Fibroblast of skin of abdomen (primary cell): ENCODE data around the gene GSG1L.
A peak's percentile ranks its signal among the peaks of the same experiment; 100 is the strongest.

Experiments
- DNase-seq: peaks from one replicate; pipeline ENCODE4 v3.0.0-alpha.2; 2013

Gene GSG1L

DNA sequence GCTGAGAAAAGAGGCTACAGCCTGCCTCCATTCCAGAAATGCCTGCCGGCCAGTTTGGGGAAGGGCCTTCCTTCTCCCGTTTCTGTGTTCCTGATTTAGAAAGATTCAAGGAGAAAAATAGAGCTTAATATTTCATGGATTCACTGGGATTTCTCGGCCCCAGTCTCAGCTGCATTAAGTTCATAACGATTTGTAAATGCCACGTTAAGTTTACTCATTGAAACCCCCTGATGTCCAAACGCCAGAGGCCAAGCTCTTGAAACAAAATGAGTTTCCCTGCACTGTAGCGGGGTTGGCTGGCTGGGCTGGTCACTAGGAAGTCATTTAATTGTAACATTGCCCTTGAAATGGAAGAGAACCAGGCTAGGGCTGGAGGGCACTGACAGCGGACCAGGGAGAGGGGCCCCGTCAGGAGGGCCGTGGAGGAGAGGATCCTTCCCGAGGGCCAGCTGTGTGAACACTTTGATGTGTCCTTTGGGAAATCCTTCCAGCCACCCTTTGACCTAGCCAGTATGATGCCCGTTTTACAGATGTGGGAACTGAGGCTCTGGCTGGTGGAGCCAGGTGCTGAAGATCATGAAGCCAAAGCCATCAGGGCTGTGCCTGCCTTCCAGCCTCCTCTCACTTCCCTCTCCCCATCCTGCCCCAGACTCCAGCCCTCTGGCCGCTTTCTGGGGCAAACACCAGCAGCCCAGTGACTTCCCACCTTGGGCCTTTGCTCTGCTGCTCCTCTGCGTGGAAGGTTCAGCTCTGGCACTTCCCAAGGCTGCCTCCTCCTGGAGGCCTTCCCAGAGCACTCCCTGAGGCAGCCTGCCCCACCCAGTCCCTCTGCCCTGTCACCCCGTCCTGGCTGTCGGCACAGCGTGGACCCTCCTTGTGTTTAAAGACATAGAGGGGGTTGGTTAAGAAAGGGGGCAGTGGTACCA lies 293.0 kb downstream of the GSG1L start:
- DNase-seq = no peak

DNA sequence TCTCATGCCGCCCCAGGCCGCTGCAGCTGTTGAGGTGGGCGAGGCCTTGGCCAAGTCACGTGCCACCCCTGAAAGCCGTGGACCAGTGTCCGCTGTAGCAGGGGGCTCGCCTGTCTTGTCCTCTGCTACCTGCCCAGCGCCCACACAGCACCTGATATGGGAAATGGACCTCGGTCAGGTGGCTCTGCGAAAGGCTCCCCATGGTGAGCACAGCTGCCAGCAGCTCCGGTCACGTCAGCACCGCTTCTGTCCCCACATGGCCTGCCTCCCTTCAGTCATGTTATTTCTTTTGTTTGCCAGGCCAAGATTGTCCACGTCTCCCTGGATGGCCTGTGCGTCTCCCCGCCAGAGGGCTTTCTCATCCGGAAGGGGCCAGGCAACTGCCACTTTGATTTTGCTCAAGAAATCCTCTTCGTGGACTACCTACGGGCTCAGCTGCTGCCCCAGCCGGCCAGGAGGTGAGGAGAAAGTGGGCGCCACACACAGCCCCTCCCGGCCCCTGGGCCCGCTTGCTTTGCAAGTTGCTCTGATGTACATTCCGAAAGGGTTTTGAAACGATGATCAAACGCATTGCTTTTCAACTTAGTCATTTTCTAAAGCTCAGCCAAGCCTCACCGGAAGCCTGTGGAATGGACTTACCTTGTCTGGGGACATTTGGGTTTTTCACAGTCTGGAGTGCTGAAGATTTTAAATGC lies 293.8 kb downstream of the GSG1L start:
- peak; percentile 84 for DNase-seq

DNA sequence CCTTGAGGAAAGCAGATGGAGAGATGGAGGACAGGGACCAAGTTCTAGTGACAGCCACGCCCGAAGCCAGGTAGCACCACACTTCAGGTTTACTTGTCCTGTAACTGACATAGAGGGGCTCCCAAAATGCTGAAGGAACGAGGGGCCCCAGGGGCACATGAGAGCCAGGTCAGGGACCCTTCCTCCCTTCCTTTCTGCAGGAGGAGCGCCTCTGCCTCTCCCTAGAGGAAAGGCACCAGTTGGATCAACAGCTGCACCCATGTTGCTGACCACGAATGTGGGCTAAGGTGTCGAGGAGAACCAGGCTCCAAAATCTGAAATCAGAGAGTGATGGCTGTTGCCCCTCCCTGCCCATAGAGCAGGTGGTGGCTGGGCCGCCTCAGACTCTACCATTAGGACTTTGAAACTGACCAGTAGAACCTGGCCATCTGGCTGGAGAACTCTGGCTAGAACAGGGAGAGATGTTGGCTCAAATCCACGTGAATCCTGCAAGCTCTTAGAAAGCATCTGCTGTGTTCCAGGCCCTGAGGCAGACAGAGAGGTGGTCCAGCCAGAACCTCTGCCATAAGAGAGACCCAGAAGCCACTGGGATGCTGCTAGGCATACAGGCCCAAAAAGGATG lies 294.8 kb downstream of the GSG1L start:
- no peak for DNase-seq

DNA sequence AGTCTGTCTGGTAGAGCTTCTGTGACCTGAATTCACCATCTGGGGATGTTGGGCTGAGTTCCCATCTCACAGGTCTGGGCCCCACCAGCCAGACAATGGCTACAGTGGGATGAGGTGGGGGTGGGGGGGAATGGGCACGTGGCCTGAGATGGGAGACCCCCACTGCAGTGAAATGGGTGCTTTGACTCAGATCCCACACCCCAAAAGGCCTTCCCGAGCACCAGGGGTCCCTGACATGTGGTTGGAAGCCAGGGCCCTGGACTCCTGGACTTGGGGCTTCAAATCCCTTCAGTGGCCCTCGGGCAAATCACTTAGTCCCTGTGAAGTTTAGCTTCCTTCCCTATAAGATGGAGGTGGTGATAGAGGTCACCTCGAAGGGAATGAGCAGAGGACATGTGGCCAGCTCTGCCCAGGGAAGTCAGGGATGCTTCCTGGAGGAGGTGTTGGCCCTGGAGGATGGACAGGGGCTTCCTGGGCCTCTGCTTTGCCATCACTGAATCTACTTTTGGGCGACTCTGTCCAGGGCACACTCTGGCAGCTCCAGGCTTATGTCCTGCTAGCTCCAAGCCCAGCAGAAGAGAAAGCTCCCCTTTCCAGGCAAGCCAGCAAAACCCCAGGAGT lies 295.4 kb downstream of the GSG1L start:
- DNase-seq = no peak

DNA sequence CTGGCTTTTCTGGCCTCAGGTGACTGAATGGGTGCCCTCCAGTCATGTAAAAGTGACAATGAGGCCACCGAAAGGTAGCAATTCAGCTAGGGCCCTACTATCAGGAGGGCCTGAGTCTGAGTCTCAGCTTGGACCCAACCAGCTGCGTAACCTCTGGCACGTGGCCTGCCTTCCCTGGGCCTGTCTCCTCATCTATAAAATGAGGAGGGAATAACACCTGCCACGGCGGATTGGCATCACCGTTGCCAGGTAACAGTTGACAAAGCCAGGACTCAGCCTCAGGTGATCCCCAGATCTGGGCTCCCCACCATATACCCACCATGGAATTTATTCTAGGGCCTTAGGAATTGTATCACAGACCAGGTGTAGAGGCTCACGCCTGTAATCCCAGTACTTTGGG lies 296.4 kb downstream of the GSG1L start:
- no peak for DNase-seq

DNA sequence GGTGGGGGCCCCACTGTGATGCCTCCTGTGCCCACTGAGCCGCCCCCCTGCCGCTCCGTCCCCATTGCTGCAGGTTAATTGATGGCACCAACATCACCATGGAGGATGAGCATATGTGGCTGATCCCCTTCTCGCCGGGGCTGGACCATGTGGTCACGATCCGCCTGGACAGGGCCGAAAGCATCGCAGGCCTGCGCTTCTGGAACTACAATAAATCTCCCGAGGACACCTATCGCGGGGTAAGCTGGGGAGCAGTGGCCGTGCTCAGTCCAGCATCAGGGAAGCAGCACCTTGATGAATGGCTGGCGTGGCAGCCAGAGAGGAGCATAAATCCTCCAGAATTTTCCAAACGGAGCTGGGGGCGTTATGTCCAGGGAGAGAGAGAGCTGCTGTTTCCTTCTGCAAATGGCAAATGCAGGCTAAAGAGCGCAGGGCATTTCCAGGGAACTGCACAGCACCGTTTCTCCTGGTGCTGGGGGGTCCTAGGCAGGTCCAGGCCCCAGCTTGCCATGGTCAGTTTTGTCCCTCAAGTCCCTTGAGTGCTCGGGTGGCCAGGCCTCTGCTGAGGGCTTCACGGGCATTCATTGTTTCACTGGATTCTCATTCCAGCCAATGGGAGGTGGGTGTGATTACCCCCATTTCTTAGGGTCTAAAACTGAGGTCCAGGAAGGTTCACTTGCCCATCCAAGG lies 297.1 kb downstream of the GSG1L start:
- no peak for DNase-seq

DNA sequence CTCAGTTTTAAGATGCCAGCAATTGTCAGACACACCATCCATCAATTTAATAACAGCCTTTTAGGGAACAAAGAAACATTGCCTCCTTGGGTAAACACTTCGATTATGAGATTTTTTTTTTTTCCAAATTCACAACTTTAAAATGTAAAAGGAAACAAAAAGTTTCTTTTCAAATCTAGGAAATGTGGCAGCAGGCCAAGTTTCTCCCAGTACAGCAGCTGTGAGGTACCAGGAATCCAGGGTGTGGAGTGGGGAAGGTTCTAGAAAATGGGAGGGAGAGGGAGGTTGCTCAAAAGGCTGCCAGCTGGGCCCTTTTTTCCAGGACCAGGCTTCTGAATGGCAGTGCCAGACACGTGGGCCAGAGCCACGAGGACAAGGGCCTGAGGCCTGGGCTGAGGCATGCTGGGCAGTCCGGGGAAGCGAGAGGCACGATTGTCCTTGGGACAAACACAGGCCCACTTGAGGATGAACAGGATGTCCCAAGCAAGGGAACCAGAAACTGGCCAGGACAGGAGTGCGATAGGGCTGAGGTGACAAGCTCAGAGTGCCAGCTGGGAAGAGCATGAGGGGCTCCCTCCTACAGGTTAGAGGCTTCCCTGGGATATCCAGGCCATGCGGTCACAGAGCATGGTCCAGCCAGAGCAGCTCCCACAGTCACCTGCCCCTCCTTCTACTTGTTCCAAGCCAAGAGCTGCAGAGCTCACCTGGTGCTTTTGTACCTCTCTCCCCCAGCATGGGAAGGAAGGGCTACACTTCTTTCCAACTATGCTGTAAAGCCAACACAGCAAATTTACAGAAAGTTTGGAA lies 298.4 kb downstream of the GSG1L start:
- no peak for DNase-seq

DNA sequence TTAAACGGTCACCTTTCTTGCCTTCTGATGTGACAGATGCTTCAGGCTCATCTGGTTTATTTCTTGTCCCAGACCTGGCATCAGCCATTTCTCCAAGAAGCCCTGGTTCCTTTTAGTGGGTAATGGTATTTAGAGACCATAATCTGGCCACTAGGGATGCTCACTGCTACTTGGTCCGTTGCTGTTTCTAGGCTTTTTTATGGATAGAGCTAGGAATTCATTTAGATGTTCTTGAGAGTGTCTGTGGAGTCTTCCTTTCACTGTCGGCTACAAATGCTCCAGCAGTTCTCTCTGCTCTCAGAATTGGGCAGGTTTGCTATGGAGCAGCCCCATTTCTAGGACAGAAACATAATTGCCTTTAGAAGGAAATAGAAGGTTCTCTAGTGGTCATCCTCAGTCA lies 299.1 kb downstream of the GSG1L start:
- DNase-seq = no peak

DNA sequence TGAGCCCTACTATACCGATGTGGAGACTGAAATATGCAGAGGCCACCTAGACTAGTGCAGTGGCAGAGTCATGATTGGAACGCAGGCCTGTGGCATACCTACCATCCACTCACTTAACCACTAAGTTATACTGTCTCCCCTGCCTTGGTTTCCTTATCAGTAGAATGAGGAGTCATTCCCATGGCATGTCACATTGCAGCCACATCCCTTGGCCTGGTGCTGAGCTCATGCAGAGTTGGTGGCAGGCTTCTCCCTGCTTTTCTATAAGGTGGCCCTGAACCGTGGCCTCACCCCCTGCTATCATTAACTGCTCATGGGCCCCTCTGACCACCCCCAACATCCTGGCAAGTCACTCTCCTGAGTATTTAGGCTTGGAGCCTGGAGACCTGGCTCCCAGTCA lies 301.1 kb downstream of the GSG1L start:
- DNase-seq = no peak

DNA sequence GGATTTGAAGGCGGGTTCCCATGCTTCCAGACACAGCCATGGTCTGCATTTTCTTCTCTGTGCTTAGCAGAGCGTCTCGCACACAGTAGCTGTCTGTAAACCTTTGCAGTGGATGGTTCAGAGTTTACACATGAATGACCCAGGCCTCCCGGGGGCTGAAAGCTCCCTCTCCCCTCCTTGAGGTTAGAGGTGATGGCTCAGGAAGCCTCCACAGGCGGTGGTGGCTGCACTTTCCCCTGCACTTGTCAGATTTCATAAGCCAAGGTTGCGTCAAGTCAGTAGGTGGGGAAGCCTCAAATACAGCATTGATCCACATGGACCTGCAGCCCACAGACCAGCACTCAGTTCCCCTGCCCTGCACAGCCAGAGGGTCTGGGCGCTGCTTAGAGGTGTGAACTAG lies 301.7 kb downstream of the GSG1L start:
- DNase-seq = no peak

DNA sequence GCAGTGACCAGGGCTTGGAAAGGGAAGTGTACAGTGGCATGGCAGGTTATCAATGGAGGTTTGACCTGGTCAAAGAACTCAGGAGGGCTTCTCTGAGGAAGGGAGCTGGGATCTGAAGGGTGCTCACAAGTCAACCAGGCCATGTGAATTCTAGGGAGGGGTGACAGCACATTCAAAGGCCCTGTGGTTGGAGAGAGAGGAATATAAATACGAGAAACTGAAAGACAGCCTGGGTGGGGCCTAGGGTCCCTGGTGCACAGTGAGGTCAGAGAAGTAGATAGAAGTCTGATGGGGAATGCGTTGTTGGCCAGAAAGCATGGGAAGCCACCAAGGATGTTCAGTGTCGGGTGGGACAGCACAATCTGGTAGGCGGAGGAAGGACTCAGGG lies 302.7 kb downstream of the GSG1L start:
- DNase-seq = no peak

DNA sequence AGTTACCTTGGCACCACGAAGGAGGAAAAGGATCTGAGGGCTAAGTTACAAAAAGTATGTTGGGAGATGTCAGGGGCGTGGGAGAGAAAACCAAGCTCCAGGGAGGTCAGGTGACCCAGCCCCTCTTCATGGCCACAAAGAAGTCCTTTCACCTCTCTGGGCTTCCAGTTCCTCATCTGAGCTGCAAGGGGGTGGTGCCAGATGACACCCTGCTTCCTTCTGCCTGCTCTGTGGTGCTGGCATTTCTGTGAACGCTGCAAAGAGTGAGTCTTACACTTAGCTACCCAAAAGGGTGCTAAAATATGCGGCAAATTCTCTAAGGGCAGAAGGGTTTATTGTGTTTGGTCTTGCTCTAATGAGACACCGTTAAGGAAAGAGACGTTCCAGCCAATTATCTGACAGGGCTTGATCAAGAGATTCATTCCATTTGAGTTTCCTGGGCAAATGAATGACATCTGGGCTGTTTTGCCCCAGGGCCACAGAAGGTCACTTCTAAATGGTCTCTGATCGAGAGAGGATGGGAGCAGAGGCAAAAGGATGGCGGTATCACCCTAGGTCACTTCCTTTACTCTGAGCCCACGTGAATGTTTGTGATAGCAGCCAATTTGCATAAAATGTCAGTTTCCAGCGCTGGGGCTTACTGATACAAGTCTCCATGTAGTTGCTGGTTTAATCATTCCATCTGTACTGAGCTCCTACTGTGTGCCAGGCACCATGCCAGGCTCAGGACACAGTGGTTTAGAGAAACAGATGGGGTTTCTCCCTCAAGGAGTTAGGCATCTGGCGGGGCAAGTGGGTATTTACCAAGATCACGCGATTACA lies 303.3 kb downstream of the GSG1L start:
- no peak for DNase-seq

DNA sequence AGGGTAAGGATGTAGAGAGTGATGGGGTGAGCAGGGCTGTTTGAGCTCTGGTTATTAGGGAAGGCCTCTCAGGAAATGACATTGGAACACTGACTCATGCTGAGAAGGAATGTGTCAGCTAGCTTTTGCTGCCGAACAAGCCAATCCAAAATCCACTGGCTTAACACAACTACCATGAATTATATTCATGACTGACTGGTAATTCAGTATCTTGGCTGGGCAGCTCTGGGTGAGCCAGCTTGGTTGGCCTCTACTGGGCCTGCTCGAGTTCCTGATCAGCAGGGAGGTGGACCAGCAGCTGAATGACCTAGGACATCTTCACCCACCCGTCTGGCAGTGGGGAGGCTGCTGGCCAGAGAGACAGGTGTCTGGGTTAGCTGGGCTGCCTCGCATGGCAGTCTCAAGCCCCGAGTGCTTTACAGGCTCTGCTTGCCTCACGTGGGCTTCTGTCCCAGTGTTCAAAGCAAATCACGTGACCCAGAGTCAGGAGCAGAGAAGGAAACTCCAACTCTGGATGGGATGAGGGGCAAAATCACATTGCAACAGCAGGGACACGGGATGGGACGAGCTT lies 304.1 kb downstream of the GSG1L start:
- DNase-seq = peak; percentile 57

DNA sequence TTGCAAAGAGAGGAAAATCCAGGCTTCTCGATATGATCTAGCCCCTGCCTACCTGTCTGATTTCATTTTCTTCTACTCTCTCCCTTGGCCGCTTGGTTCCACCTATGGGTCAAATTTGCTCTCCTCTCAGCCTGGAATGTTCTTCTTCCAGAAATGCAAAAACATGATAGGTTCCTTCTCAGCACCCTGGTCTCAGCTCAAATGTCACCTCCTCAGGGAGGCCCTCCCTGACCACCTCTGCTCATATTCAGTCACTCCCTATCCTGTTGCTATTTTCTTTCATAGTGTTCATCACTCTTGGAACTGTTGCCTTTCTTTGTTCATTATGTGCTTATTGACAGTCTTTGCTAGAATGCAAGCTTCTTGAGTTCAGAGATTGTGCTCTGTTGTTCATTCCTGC lies 305.0 kb downstream of the GSG1L start:
- DNase-seq = no peak

DNA sequence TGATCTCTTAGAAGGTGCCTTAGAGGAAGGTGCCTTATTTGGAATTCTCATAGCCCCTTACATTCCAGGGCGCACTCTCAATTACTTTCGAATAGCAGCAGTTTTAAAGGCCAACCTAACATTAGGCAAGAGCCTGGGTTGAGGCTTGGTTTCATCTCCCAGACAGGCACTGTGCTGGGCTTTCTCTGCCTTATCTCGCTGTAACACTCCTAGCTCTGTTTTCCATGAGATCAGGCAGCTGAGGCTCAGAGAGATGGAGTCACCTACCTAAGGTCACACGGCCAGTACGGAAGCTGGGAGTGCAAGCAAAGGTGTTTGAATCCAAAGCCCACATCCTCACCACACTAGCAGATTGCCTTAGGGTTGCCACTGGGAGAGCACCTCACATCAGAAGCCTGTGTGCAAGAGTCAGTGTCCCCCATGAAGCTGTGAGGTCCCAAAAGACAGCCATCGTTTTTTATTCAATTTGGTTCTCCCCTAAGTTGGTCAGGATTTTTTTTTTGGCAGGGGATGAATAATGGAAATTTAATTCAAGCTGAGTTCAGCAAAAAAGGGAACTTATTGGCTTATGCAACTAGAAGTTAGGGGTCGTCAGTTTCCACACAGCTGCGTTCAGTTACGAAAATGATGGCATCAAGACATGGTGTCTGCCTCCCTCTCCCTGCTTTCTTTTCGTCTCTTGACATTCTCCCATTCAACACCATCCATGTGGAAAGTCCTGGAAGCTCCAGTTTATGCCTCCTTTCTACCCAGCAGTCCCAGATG lies 307.1 kb downstream of the GSG1L start:
- no peak for DNase-seq

DNA sequence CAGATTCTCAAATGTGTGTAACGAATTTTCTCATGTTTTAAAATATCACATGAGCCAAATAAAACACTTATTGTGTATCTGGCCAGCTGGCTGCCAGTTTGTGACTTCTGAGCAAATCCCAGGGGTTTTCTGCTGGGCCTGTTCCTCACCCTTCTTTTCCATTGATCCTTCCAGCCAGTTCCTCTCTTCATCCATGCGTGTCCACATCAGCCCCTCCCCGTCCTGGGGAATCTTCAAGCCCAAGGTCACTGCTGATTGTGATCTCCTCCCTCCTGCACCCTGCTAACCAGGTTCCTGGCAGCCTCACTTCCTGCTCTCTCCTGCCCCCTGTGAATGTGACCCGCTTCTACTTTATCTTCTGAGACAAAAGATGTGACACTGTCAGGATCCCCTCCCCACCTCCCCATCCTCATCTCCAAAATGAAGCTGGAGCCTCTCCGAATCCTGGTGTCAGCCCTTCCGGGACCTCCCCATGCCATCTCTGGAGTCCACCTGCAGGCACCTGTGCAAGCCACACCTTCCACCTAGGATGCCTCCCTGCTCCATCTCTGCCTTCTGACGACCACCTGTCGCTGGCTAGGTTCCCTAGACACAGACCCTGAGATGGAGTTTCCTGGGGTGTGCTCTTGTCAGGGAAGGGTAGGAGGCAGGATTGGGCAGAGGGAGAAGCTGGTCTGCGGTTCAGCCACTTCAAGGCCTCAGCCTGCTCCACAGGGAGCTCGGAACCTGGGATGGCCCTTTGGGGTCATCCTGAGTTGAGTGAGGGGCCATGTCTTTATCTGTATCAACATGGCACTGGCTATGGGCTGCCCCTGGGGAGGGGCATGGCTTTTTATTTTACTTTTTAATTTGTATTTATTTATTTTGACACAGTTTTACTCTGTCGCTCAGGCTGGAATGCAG lies 308.5 kb downstream of the GSG1L start:
- no peak for DNase-seq

DNA sequence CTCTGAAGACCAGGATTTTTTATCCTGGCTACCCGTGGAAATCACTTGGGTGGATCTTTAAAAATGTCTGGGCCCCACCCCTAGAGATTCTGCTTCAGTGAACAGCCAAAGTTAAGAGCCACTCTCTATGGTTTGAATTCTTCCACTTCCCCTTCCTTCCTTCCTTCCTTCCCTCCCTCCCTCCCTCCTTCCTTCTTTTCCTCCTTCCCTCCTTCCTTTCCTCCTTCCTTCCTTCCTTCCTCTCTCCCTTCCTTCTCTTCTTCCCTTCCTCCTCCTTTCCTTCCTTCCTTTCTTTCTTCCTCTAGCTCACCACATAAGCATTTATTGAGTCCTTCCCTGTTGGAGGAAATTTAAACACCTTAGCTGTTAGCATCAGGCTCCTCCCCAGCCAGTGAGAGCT lies 310.0 kb downstream of the GSG1L start:
- DNase-seq = no peak

DNA sequence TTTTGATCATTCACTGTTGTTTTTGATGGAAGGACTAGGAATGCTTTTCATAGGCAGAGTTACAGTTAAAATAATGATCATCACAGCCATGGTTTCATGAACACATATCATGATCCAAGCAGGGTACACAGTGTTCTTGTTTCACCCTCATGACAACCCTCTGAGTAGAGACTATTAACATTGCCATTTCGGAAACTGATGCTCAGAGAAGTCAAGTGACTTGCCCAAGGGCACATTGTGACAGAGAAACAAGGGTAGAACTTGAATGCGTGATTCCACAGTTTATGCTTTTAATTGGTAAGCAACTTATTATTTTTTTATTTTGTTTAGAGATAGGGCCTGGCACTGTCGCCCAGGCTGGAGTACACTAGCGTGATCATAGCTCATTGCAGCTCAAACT lies 311.3 kb downstream of the GSG1L start:
- no peak for DNase-seq

DNA sequence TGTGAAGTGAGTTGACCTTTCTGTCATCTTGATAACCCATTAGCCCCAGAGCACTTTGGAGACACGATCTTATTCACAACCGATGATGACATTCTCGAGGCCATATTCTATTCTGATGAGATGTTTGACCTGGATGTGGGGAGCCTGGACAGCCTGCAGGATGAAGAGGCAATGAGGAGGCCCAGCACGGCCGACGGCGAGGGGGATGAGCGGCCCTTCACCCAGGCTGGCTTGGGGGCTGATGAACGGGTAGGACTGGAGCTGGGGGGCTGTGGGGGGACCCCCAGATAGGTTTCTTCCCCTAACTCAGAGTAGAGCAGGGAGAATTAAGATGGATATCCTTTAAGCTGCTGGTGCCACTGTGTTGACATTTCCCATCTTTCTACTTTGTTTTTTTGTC lies 311.8 kb downstream of the GSG1L start:
- no peak for DNase-seq
